ENCODE measurements around the gene PLOD1. TPM values are rescaled to one million over a fixed set of nuclear protein-coding genes. Genes with fewer than 3 reads are reported as not detected.
A peak's percentile ranks its signal among the peaks of the same experiment; 100 is the strongest.

PLOD1 gene
- total and polyA plus RNA-seq, 2 of the 13 experiments (the other 11 are each of a cell fraction or from before 2014, with no cell fraction given), result 70.1 to 318 TPM

- TF ChIP-seq AFF4 (CRISPR knock-in tag; IDR thresholded peaks at IDR 0.05), result peak; percentile 94
- TF ChIP-seq POLR2A (IDR thresholded peaks at IDR 0.05; ENCODE audit: insufficient read depth in 1 of 2, low read depth in 2 of 2, low read length in 2 of 2), result peak; percentile 99 to 100
- peak; percentile 57; the same call in 1 of the 2 replicates for TF ChIP-seq ZNF317 (CRISPR knock-in tag; IDR thresholded peaks at IDR 0.05)
- 0 out of 2 replicates have a peak, but pooled peaks have one; percentile 16 for TF ChIP-seq ZNF430 (CRISPR knock-in tag; IDR thresholded peaks at IDR 0.05)
- no peak for TF ChIP-seq HNRNPLL (IDR thresholded peaks at IDR 0.05; ENCODE audit: low read depth, low read length, poor library complexity, severe bottlenecking)
- TF ChIP-seq SMYD3 (CRISPR knock-in tag; IDR thresholded peaks at IDR 0.05), result 0 out of 2 replicates have a peak, but pooled peaks have one; percentile 61
- TF ChIP-seq ZNF549 (CRISPR knock-in tag; IDR thresholded peaks at IDR 0.05), result no peak
- peak; percentile 66 for TF ChIP-seq PHF8 (CRISPR knock-in tag; IDR thresholded peaks at IDR 0.05)
- 0 out of 2 replicates have a peak, but pooled peaks have one; percentile 9 for TF ChIP-seq ZBTB39 (CRISPR knock-in tag; IDR thresholded peaks at IDR 0.05)
- TF ChIP-seq ZBTB40 (IDR thresholded peaks at IDR 0.05), result no peak
- no peak; the same call in 1 of the 2 replicates for TF ChIP-seq ZBTB40 (CRISPR knock-in tag; IDR thresholded peaks at IDR 0.05)
- TF ChIP-seq MTERF4 (CRISPR knock-in tag; IDR thresholded peaks at IDR 0.05), result no peak
These were observed 26.3 kb upstream of the PLOD1 start (continued) for GRCh38 chr1:11908095-11908675.
